Measurements from ENCODE around the gene ZNG1F.
"Not testable (repeated sequence)": the region's sequence is repeated elsewhere in the genome, so short reads cannot be mapped to it uniquely, and the experiment has no call there.

The ZNG1F gene

GRCh38 chr9:41120696-41121095 is 68.4 kb downstream of the ZNG1F start:
- DNase-seq: not testable (repeated sequence)

- not testable (repeated sequence) for DNase-seq
These were observed 69.4 kb downstream of the ZNG1F start for GRCh38 chr9:41119719-41120118.

GRCh38 chr9:41119311-41119710 is 69.8 kb downstream of the ZNG1F start:
- not testable (repeated sequence) for DNase-seq

GRCh38 chr9:41113348-41113747 is 75.8 kb downstream of the ZNG1F start:
- DNase-seq: not testable (repeated sequence)

- not testable (repeated sequence) for DNase-seq
These were observed 77.7 kb downstream of the ZNG1F start for GRCh38 chr9:41111414-41111813.

- DNase-seq: not testable (repeated sequence)
These were observed 78.2 kb downstream of the ZNG1F start for GRCh38 chr9:41110913-41111312.

GRCh38 chr9:41109253-41109652 is 79.9 kb downstream of the ZNG1F start:
- not testable (repeated sequence) for DNase-seq

GRCh38 chr9:41108816-41109215 is 80.3 kb downstream of the ZNG1F start:
- DNase-seq: not testable (repeated sequence)

GRCh38 chr9:41106472-41107116 is 82.5 kb downstream of the ZNG1F start:
- not testable (repeated sequence) for DNase-seq

- not testable (repeated sequence) for DNase-seq
These were observed 83.4 kb downstream of the ZNG1F start for GRCh38 chr9:41105557-41106253.

GRCh38 chr9:41104542-41104941 is 84.6 kb downstream of the ZNG1F start:
- not testable (repeated sequence) for DNase-seq

- not testable (repeated sequence) for DNase-seq
These were observed 88.6 kb downstream of the ZNG1F start for GRCh38 chr9:41100508-41100907.

- DNase-seq: not testable (repeated sequence)
These were observed 90.4 kb downstream of the ZNG1F start for GRCh38 chr9:41098759-41099158.

GRCh38 chr9:41095060-41095459 is 94.1 kb downstream of the ZNG1F start:
- DNase-seq: not testable (repeated sequence)

- DNase-seq: not testable (repeated sequence)
These were observed 94.9 kb downstream of the ZNG1F start for GRCh38 chr9:41094010-41094773.

GRCh38 chr9:41090922-41091321 is 98.2 kb downstream of the ZNG1F start:
- DNase-seq: not testable (repeated sequence)

GRCh38 chr9:41090386-41090785 is 98.7 kb downstream of the ZNG1F start:
- not testable (repeated sequence) for DNase-seq

GRCh38 chr9:41088450-41089059 is 100.6 kb downstream of the ZNG1F start:
- not testable (repeated sequence) for DNase-seq

GRCh38 chr9:41087929-41088328 is 101.2 kb downstream of the ZNG1F start:
- DNase-seq: not testable (repeated sequence)

GRCh38 chr9:41087157-41087780 is 101.8 kb downstream of the ZNG1F start:
- not testable (repeated sequence) for DNase-seq

- not testable (repeated sequence) for DNase-seq
These were observed 102.4 kb downstream of the ZNG1F start for GRCh38 chr9:41086685-41087084.

- not testable (repeated sequence) for DNase-seq
These were observed 102.9 kb downstream of the ZNG1F start for GRCh38 chr9:41086215-41086614.

Measured in NCI-H1105 (cell line).